ENCODE data around the gene PDE10A.

- TF ChIP-seq CTCF (IDR thresholded peaks at IDR 0.05) (no peak), EZH2phosphoT487 (IDR thresholded peaks at IDR 0.05) (no peak), EZH2 (IDR thresholded peaks at IDR 0.05) (no peak)
Measured at GRCh38 chr6:165630544-165630953, 32.5 kb downstream of the PDE10A start.

Data from neural progenitor cell (in vitro differentiated cells).